ENCODE data around the gene KCNAB1. TPM values are rescaled to one million over a fixed set of nuclear protein-coding genes. Genes with fewer than 3 reads are reported as not detected.

KCNAB1 gene
- total RNA-seq, 4 donors from 2014 or later = 0.38 to 1.5 (median 0.49) TPM

GRCh38 chr3:156449710-156450574 is 329.6 kb downstream of the KCNAB1 start:
- no peak for DNase-seq (ENCODE audit: low spot score in 2 of 2)
- TF ChIP-seq CTCF (IDR thresholded peaks at IDR 0.05) (peak in 1 of 2 donors; percentile 36), POLR2AphosphoS5 (IDR thresholded peaks at IDR 0.05) (no peak), POLR2A (IDR thresholded peaks at IDR 0.05) (no peak), EP300 (IDR thresholded peaks at IDR 0.05) (no peak)
- Histone ChIP-seq H3K36me3 (no peaks in the 10 kb centered on the region), H3K4me1 (no peaks in the 10 kb centered on the region), H3K9me3 (no peaks in the 10 kb centered on the region), H3K27me3 (no peaks in the 10 kb centered on the region), H3K4me3 (no peak overlapping the region), H3K27ac (no peak overlapping the region)
- 64% methylated on average over 2 of the region's 2 CpGs for WGBS

GRCh38 chr3:156455839-156456238 is 335.5 kb downstream of the KCNAB1 start:
- no peak overlapping the region for H3K27ac ChIP-seq
- 87% methylated on average over 4 of the region's 4 CpGs for WGBS
- TF ChIP-seq POLR2AphosphoS5 (IDR thresholded peaks at IDR 0.05) = no peak
- no peak for TF ChIP-seq CTCF (IDR thresholded peaks at IDR 0.05)
- no peak for TF ChIP-seq POLR2A (IDR thresholded peaks at IDR 0.05)
- TF ChIP-seq EP300 (IDR thresholded peaks at IDR 0.05) = no peak
- H3K36me3 ChIP-seq = no peaks in the 10 kb centered on the region
- H3K9me3 ChIP-seq = no peaks in the 10 kb centered on the region
- H3K4me3 ChIP-seq = no peak overlapping the region
- no peaks in the 10 kb centered on the region for H3K27me3 ChIP-seq
- DNase-seq (ENCODE audit: low spot score in 2 of 2) = no peak
- H3K4me1 ChIP-seq = peaks cover 2% of the 10 kb centered on the region

- H3K4me1 ChIP-seq = peaks cover 2% of the 10 kb centered on the region
- H3K27ac ChIP-seq = peak overlapping the region; percentile 47
- DNase-seq (ENCODE audit: low spot score in 2 of 2) = no peak
- TF ChIP-seq POLR2AphosphoS5 (IDR thresholded peaks at IDR 0.05) = no peak
- no peaks in the 10 kb centered on the region for H3K27me3 ChIP-seq
- no peaks in the 10 kb centered on the region for H3K36me3 ChIP-seq
- no peaks in the 10 kb centered on the region for H3K9me3 ChIP-seq
- WGBS = 71% methylated on average over 5 of the region's 5 CpGs
- H3K4me3 ChIP-seq = no peak overlapping the region
These were observed 336.4 kb downstream of the KCNAB1 start for GRCh38 chr3:156456771-156457224.

GRCh38 chr3:156459434-156459833 is 339.1 kb downstream of the KCNAB1 start:
- DNase-seq (ENCODE audit: low spot score in 2 of 2) = no peak
- Histone ChIP-seq H3K27ac (no peak overlapping the region), H3K4me3 (no peak overlapping the region), H3K4me1 (peaks cover 2% of the 10 kb centered on the region), H3K27me3 (no peaks in the 10 kb centered on the region), H3K36me3 (no peaks in the 10 kb centered on the region), H3K9me3 (no peaks in the 10 kb centered on the region)
- WGBS = 44% methylated on average over 7 of the region's 7 CpGs
- TF ChIP-seq CTCF (IDR thresholded peaks at IDR 0.05) (no peak), EP300 (IDR thresholded peaks at IDR 0.05) (no peak), POLR2AphosphoS5 (IDR thresholded peaks at IDR 0.05) (no peak), POLR2A (IDR thresholded peaks at IDR 0.05) (no peak)

- Histone ChIP-seq H3K36me3 (no peaks in the 10 kb centered on the region), H3K27ac (no peak overlapping the region), H3K4me1 (peaks cover 2% of the 10 kb centered on the region), H3K9me3 (no peaks in the 10 kb centered on the region), H3K27me3 (no peaks in the 10 kb centered on the region), H3K4me3 (no peak overlapping the region)
- no peak for DNase-seq (ENCODE audit: low spot score in 2 of 2)
- WGBS = 62% methylated on average over 2 of the region's 2 CpGs
- TF ChIP-seq POLR2AphosphoS5 (IDR thresholded peaks at IDR 0.05) = no peak
- no peak for TF ChIP-seq POLR2A (IDR thresholded peaks at IDR 0.05)
- TF ChIP-seq EP300 (IDR thresholded peaks at IDR 0.05) = no peak
- TF ChIP-seq CTCF (IDR thresholded peaks at IDR 0.05) = no peak
These were observed 339.8 kb downstream of the KCNAB1 start for GRCh38 chr3:156460206-156460611.

All from suprapubic skin (tissue), 4 donors.